HEK293 (cell line): ENCODE measurements around the gene CACNA1D.

Experiments used
- HOXA7 ChIP-seq: sonication (generic); formaldehyde crosslinking; IDR thresholded peaks from 2 replicates; pipeline ENCODE4 v1.8.1; 2022; ENCODE audit warnings: missing genetic modification reagents, borderline replicate concordance
- HOXD13 ChIP-seq: sonication (generic); formaldehyde crosslinking; IDR thresholded peaks from 2 replicates; pipeline ENCODE4 v1.8.0; 2022; ENCODE audit warnings: missing genetic modification reagents, borderline replicate concordance
- KLF9 ChIP-seq: fragments of 450-650 bp; formaldehyde crosslinking; IDR thresholded peaks from 2 replicates; pipeline ENCODE4 v1.5.1; 2016; ENCODE audit warnings: missing biosample characterization, missing genetic modification characterization, low read depth
- SP3 ChIP-seq: fragments of 450-650 bp; formaldehyde crosslinking; IDR thresholded peaks from 2 replicates; pipeline ENCODE4 v1.5.1; 2016; ENCODE audit warnings: missing biosample characterization, missing genetic modification characterization
- ZBTB7A ChIP-seq: fragments of 450-650 bp; formaldehyde crosslinking; IDR thresholded peaks from 2 replicates; pipeline ENCODE4 v1.5.1; 2016; ENCODE audit warnings: low read depth, missing biosample characterization, missing genetic modification characterization
- ZNF184 ChIP-seq: fragments of 450-650 bp; IDR thresholded peaks from 2 replicates; pipeline ENCODE4 v1.5.1; 2018; ENCODE audit warnings: missing biosample characterization, mild to moderate bottlenecking, missing genetic modification characterization
- ZNF23 ChIP-seq: fragments of 450-650 bp; formaldehyde crosslinking; IDR thresholded peaks from 2 replicates; pipeline ENCODE4 v1.5.1; 2016; ENCODE audit warnings: missing biosample characterization, missing genetic modification characterization, borderline replicate concordance
- ZNF335 ChIP-seq: fragments of 450-650 bp; formaldehyde crosslinking; conservative IDR thresholded peaks from 2 replicates; pipeline ENCODE4 v1.5.1; 2016; ENCODE audit warnings: missing biosample characterization, missing genetic modification characterization
- ZNF670 ChIP-seq: fragments of 450-650 bp; formaldehyde crosslinking; IDR thresholded peaks from 2 replicates; pipeline ENCODE4 v1.5.1; 2016; ENCODE audit warnings: missing biosample characterization, missing genetic modification characterization, low read depth
- ZNF747 ChIP-seq: fragments of 450-650 bp; formaldehyde crosslinking; IDR thresholded peaks from 2 replicates; pipeline ENCODE4 v1.5.1; 2016; ENCODE audit warnings: missing biosample characterization, missing genetic modification characterization
- ZXDB ChIP-seq: fragments of 450-650 bp; formaldehyde crosslinking; IDR thresholded peaks from 2 replicates; pipeline ENCODE4 v1.5.1; 2016; ENCODE audit warnings: missing biosample characterization, missing genetic modification characterization
- TF ChIP-seq, protein P1 (sequence below): fragments of 450-650 bp; formaldehyde crosslinking; IDR thresholded peaks from 2 replicates; pipeline ENCODE4 v1.5.1; 2016; ENCODE audit warnings: missing biosample characterization, missing genetic modification characterization

DNA sequence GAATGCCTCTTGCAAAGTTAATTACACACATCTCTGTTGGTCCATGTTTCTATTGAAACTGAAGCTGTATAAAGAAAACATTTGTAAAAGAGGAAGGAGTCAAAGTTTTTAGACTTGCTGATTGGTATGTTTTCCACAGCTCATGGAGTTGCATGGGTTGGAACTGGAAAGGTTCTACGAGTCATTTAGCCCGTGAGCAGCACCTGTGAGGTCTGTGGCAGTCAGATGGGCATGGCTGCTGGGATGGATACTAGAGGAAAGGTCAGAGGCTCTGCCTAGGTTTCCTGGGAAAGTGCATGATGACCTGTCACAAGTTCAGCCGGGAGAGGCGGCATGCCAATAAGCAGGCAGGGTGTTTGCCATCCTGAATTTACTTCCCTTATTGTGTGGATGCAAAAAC lies 155.4 kb downstream of the CACNA1D start:
- TF ChIP-seq, protein P1, sequence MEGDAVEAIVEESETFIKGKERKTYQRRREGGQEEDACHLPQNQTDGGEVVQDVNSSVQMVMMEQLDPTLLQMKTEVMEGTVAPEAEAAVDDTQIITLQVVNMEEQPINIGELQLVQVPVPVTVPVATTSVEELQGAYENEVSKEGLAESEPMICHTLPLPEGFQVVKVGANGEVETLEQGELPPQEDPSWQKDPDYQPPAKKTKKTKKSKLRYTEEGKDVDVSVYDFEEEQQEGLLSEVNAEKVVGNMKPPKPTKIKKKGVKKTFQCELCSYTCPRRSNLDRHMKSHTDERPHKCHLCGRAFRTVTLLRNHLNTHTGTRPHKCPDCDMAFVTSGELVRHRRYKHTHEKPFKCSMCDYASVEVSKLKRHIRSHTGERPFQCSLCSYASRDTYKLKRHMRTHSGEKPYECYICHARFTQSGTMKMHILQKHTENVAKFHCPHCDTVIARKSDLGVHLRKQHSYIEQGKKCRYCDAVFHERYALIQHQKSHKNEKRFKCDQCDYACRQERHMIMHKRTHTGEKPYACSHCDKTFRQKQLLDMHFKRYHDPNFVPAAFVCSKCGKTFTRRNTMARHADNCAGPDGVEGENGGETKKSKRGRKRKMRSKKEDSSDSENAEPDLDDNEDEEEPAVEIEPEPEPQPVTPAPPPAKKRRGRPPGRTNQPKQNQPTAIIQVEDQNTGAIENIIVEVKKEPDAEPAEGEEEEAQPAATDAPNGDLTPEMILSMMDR (tag by site-specific recombination): no peak
- TF ChIP-seq ZNF747 (no peak), SP3 (tag by site-specific recombination) (no peak), ZXDB (tag by site-specific recombination) (no peak), HOXD13 (CRISPR knock-in tag) (no peak), ZNF670 (tag by site-specific recombination) (no peak), ZNF184 (tag by site-specific recombination) (no peak), ZNF335 (tag by site-specific recombination) (no peak), ZBTB7A (tag by site-specific recombination) (no peak), HOXA7 (CRISPR knock-in tag) (no peak), ZNF23 (tag by site-specific recombination) (no peak), KLF9 (tag by site-specific recombination) (no peak)
